Stimulated activated naive CD4-positive, alpha-beta T cell treated with Interleukin-2 at 50 U/mL for 16 hours (primary cell): ENCODE data around the gene SYN1.

Experiments used
- DNase-seq: peaks from one replicate; lab custom pipeline; 2025; lab: John Stamatoyannopoulos, UW

SYN1 gene

GRCh38 chrX:47595716-47596251 is 23.9 kb downstream of the SYN1 start:
- DNase-seq = no peak

DNA sequence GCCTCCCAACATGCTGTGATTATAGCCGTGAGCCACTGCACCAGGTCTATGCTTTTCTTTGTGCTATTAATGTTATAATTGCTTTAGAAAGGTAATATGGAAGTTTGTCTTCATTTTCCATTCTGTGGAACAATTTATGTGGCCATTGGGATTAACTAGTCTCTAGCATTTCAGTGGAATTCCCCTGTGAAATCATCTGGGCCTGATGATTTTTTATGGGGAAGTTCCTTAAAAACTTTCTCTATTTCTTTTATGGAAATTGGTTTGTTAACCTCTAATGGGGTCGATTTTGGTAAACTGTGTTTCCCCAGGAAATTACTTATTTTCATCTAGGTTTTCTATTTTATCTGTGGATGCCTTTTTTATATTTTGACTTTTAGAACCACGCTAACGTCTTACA is 26.1 kb downstream of the SYN1 start:
- no peak for DNase-seq

- no peak for DNase-seq
Measured at GRCh38 chrX:47590984-47591383, 28.7 kb downstream of the SYN1 start.

GRCh38 chrX:47587906-47588735 is 31.5 kb downstream of the SYN1 start:
- DNase-seq = no peak

- DNase-seq = no peak
Measured at GRCh38 chrX:47587091-47587891, 32.4 kb downstream of the SYN1 start.

DNA sequence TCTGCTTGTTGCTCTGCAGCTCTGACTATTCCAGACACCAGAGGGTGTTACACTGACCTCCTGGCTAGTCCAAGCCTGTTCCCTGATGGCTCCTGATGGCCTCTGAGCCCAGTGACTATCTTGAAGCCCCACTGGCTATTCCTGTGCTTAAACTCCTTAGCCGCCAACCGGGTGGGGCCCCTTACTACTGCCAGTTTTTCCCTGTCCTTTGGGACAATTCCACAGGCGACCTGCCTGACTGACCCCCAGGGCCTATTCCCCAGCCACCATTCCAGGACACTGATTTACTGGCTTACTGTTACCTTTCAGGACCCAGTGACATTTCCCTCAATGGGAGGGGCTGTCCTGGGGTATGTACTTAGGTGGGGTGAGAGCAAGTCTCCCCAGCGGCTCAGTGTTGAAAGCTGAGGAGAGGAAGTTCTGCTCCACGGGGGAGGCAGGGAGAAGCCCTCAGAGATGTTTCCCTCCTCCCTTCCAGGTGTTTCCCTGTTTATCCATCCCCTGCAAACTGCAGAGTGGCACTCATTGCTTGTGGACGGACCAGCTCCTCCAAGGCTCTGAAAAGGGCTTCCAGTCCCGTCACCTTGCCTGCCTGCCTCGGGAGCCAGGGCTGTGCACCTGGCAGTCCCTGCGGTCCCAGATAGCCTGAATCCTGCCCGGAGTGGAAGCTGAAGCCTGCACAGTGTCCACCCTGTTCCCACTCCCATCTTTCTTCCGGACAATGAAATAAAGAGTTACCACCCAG is 33.4 kb downstream of the SYN1 start:
- DNase-seq = no peak

GRCh38 chrX:47585273-47585672 is 34.4 kb downstream of the SYN1 start:
- DNase-seq = no peak

GRCh38 chrX:47584714-47585113 is 34.9 kb downstream of the SYN1 start:
- DNase-seq = no peak

- DNase-seq = no peak
Measured at GRCh38 chrX:47583240-47583861, 36.3 kb downstream of the SYN1 start.

GRCh38 chrX:47581731-47582647 is 37.7 kb downstream of the SYN1 start, which contains the start of gene TIMP1:
TSS of gene TIMP1 (plus strand) at chrX:47582436. CDS start at chrX:47583416, 980 bp downstream.
- DNase-seq = peak; percentile 82

DNA sequence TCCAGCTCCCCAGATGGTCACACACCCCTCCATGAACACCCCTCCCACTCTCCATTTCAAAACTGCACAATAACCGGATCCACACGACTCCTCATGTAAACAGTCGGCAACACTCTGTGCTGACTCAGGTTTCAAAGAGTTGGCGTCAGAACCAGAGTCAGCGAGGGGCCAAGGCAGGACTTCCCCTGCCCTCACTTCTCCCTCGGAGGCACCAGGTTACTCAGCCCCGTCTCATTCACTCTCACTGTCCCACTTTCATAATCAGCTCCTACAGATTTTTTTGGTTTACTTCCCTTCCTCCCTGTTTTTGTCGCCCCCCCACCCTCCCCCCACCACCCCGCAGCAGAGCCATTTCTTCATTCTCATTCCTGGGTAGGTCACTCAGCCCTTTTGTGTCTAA is 40.1 kb downstream of the SYN1 start:
- DNase-seq = peak; percentile 58

GRCh38 chrX:47578692-47579091 is 41.0 kb downstream of the SYN1 start:
- DNase-seq = no peak

- DNase-seq = no peak
Measured at GRCh38 chrX:47577901-47578300, 41.8 kb downstream of the SYN1 start.

GRCh38 chrX:47577424-47577823 is 42.2 kb downstream of the SYN1 start:
- DNase-seq = no peak

GRCh38 chrX:47576021-47576898 is 43.4 kb downstream of the SYN1 start:
- DNase-seq = no peak

DNA sequence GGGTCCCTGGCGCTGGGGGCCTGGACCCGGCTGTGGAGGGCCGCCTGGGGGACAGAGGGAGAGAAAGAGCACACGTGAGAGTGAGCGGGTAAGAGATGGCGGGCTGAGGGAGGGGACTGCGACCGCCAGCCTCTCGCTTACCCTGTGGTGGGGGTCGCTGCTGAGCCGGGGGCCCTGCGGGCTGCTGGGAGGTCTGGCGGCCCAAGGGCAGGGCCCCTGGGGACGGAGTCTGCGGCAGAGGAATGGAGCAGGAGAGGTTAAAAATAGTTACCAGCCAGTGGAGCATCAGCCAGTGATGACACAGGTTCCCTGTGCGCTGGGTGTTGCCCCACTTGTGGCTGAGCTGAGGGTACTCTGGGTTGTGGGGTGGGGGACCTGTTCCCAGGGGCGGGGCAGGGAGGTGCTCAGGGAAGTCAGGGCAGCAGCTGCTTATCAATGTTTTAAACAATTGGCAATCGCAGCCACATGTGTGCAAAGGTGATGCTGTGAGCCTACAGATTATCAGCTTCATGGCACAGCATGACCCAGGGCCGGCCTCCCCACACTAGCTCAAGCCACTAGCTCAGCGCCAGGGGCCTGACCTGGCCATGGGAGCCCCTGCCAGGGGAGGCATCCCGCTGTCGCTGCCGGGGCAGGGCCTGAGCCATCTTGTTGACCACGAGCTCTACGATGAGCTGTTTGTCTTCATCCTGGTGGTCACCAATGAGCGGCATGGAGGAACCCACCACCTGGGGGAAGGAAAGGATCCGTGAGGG is 44.9 kb downstream of the SYN1 start:
- DNase-seq = no peak

GRCh38 chrX:47574076-47574546 is 45.5 kb downstream of the SYN1 start:
- DNase-seq = no peak

- DNase-seq = no peak
Measured at GRCh38 chrX:47573341-47574075, 46.1 kb downstream of the SYN1 start.
